Uterus (tissue), 4 donors: ENCODE data around the gene CFHR5. TPM values are rescaled to one million over a fixed set of nuclear protein-coding genes. Genes with fewer than 3 reads are reported as not detected.

ENCODE experiments used
- DNase-seq, 2 donors: peaks; one replicate each; pipeline ENCODE4 v3.0.0-alpha.2; 2019 to 2020
- H3K27ac ChIP-seq, 2 donors: fragments of 200-600 bp; sonication (generic); 1 replicate in 1 of 2; 2 replicates in 1 of 2; pipeline ENCODE4 v1.5.1; 2016 to 2018
- H3K27me3 ChIP-seq, 2 donors: fragments of 200-600 bp; sonication (generic); one replicate each; pipeline ENCODE4 v1.5.1; 2018 to 2019; ENCODE audit warnings: control low read depth in 1 of 2
- H3K36me3 ChIP-seq, 2 donors: fragments of 200-600 bp; sonication (generic); one replicate each; pipeline ENCODE4 v1.5.1; 2019; ENCODE audit warnings: control low read depth in 1 of 2
- H3K4me1 ChIP-seq, 2 donors: fragments of 200-600 bp; sonication (generic); one replicate each; pipeline ENCODE4 v1.5.1; 2018 to 2019; ENCODE audit warnings: control low read depth in 1 of 2
- H3K4me3 ChIP-seq, 2 donors: fragments of 200-600 bp; sonication (generic); 1 replicate in 1 of 2; 2 replicates in 1 of 2; pipeline ENCODE4 v1.5.1; 2018 to 2019; ENCODE audit warnings: mild to moderate bottlenecking in 1 of 2
- H3K9me3 ChIP-seq, 2 donors: fragments of 200-600 bp; sonication (generic); one replicate each; pipeline ENCODE4 v1.5.1; 2019; ENCODE audit warnings: control low read depth in 1 of 2
- POLR2A ChIP-seq, 2 donors: fragments of 450-650 bp; IDR thresholded peaks; one replicate each; pipeline ENCODE4 v1.6.1; 2016; ENCODE audit warnings: antibody characterized with exemption in 2 of 2, mild to moderate bottlenecking in 1 of 2, moderate library complexity in 1 of 2
- intact Hi-C: fragments of 100-400 bp; cut with DNase I; formaldehyde crosslinking; loops from one replicate; pipeline ENCODE4 v1.15.1; 2023; ENCODE audit warnings: low total_unique reads
- total RNA-seq, 4 donors: library from RNA; depleted of rRNA in 3 of 4; stranded (reverse); fragments of >200 nt in 3 of 4; gene quantifications; one replicate each; pipeline versions ENCODE4 v1.1.0 to v1.2.4, GENCODE V29; 2014 to 2023
- TF ChIP-seq, protein P1 (sequence below), 4 experiments: fragments of 200-600 bp in 2 of 4; fragments of 450-650 bp in 2 of 4; sonication (generic) in 2 of 4; IDR thresholded peaks; one replicate each; pipeline ENCODE4 v1.5.1; 2016 to 2019; ENCODE audit warnings: antibody characterized with exemption in 4 of 4, mild to moderate bottlenecking in 2 of 4, moderate library complexity in 1 of 4
- donor health status: DM: yes; HTN: yes; CAD: no.

CFHR5 gene
- total RNA-seq, 4 donors from 2014 or later = not detected

- H3K9me3 ChIP-seq = no peaks in the 10 kb centered on the region
- intact Hi-C loops = no loop called here
- no peak overlapping the region for H3K27ac ChIP-seq
- no peak overlapping the region for H3K4me3 ChIP-seq
- no peak for DNase-seq
- TF ChIP-seq POLR2A (IDR thresholded peaks at IDR 0.05) = no peak
- TF ChIP-seq, protein P1, sequence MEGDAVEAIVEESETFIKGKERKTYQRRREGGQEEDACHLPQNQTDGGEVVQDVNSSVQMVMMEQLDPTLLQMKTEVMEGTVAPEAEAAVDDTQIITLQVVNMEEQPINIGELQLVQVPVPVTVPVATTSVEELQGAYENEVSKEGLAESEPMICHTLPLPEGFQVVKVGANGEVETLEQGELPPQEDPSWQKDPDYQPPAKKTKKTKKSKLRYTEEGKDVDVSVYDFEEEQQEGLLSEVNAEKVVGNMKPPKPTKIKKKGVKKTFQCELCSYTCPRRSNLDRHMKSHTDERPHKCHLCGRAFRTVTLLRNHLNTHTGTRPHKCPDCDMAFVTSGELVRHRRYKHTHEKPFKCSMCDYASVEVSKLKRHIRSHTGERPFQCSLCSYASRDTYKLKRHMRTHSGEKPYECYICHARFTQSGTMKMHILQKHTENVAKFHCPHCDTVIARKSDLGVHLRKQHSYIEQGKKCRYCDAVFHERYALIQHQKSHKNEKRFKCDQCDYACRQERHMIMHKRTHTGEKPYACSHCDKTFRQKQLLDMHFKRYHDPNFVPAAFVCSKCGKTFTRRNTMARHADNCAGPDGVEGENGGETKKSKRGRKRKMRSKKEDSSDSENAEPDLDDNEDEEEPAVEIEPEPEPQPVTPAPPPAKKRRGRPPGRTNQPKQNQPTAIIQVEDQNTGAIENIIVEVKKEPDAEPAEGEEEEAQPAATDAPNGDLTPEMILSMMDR (IDR thresholded peaks at IDR 0.05) = no peak
- no peaks in the 10 kb centered on the region for H3K36me3 ChIP-seq
- no peaks in the 10 kb centered on the region for H3K4me1 ChIP-seq
- no peaks in the 10 kb centered on the region for H3K27me3 ChIP-seq
Observed at GRCh38 chr1:196993916-196994315, 16.6 kb downstream of the CFHR5 start.

- Histone ChIP-seq H3K4me3 (no peak overlapping the region), H3K9me3 (no peaks in the 10 kb centered on the region), H3K27me3 (no peaks in the 10 kb centered on the region), H3K36me3 (no peaks in the 10 kb centered on the region), H3K4me1 (no peaks in the 10 kb centered on the region), H3K27ac (no peak overlapping the region)
- TF ChIP-seq POLR2A (IDR thresholded peaks at IDR 0.05) = no peak
- TF ChIP-seq, protein P1 (IDR thresholded peaks at IDR 0.05) = no peak
- no peak for DNase-seq
- intact Hi-C loops = no loop called here
Observed at GRCh38 chr1:196997423-196997822, 20.1 kb downstream of the CFHR5 start.

DNA sequence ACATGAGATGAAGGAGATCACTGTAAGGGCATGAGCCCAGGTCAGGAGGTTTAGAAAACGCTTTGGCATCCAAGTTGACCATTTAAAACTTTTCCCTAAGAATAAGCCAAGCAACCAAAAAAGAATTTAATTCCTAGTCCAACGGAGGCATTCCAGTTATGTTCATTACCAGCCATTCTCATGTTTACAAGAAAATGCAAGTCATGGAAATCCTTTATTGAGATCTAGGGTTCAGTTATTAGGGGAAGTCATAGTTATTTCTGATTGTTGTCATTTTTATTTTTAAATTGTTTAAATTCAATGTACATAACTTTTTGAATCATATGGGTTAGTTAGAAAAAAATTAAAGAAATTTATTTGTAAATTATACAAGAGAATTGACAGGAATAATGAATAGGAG lies 24.5 kb downstream of the CFHR5 start:
- H3K27me3 ChIP-seq = no peaks in the 10 kb centered on the region
- no peak overlapping the region for H3K4me3 ChIP-seq
- H3K4me1 ChIP-seq = no peaks in the 10 kb centered on the region
- intact Hi-C loops = no loop called here
- DNase-seq = no peak
- no peaks in the 10 kb centered on the region for H3K9me3 ChIP-seq
- no peak for TF ChIP-seq POLR2A (IDR thresholded peaks at IDR 0.05)
- TF ChIP-seq, protein P1 (IDR thresholded peaks at IDR 0.05) = no peak
- no peaks in the 10 kb centered on the region for H3K36me3 ChIP-seq
- no peak overlapping the region for H3K27ac ChIP-seq

- no peak for DNase-seq
- Histone ChIP-seq H3K9me3 (no peaks in the 10 kb centered on the region), H3K27ac (no peak overlapping the region), H3K27me3 (no peaks in the 10 kb centered on the region), H3K4me1 (no peaks in the 10 kb centered on the region), H3K36me3 (no peaks in the 10 kb centered on the region), H3K4me3 (no peak overlapping the region)
- intact Hi-C loops = no loop called here
- TF ChIP-seq, protein P1 (IDR thresholded peaks at IDR 0.05) = no peak
- no peak for TF ChIP-seq POLR2A (IDR thresholded peaks at IDR 0.05)
Observed at GRCh38 chr1:197003132-197003531, 25.8 kb downstream of the CFHR5 start.

- intact Hi-C loops = no loop called here
- Histone ChIP-seq H3K27ac (no peak overlapping the region), H3K4me3 (no peak overlapping the region), H3K4me1 (no peaks in the 10 kb centered on the region), H3K9me3 (no peaks in the 10 kb centered on the region), H3K36me3 (no peaks in the 10 kb centered on the region), H3K27me3 (no peaks in the 10 kb centered on the region)
- no peak for TF ChIP-seq POLR2A (IDR thresholded peaks at IDR 0.05)
- TF ChIP-seq, protein P1 (IDR thresholded peaks at IDR 0.05) = no peak
- DNase-seq = no peak
Observed at GRCh38 chr1:197008861-197009260, 31.5 kb downstream of the CFHR5 start.
